ENCODE results near the gene SLITRK5. TPM values are rescaled to one million over a fixed set of nuclear protein-coding genes. Genes with fewer than 3 reads are reported as not detected.

SLITRK5 gene
- total RNA-seq, 2 experiments from 2014 or later, result not detected

- ChIA-PET POLR2A (no interaction called here), CTCF (no interaction called here)
- intact Hi-C loops (cut with micrococcal nuclease), result no loop called here
- peaks cover 32% of the 10 kb centered on the region for H3K27me3 Mint-ChIP-seq
- no peak overlapping the region for H3K4me3 Mint-ChIP-seq
- ATAC-seq, result no peak
- H3K27ac Mint-ChIP-seq, result no peak overlapping the region
- H3K4me1 Mint-ChIP-seq (ENCODE audit: low read depth), result peaks cover 16% of the 10 kb centered on the region
- no peak for TF ChIP-seq CTCF (IDR thresholded peaks at IDR 0.05)
- H3K36me3 Mint-ChIP-seq (ENCODE audit: low read depth), result peaks cover 3% of the 10 kb centered on the region
- H3K9me3 Mint-ChIP-seq, result no peaks in the 10 kb centered on the region
- DNase-seq, result no peak
Observed at GRCh38 chr13:87680298-87680697, 9.1 kb downstream of the SLITRK5 start.

GRCh38 chr13:87684850-87685742, 13.9 kb downstream of the SLITRK5 start:
- no peaks in the 10 kb centered on the region for H3K9me3 Mint-ChIP-seq
- POLR2A ChIA-PET, result no interaction called here

GRCh38 chr13:87696458-87696857, 25.3 kb downstream of the SLITRK5 start:
- no peaks in the 10 kb centered on the region for H3K9me3 Mint-ChIP-seq

More at GRCh38 chr13:87684850-87685742, 13.9 kb downstream of the SLITRK5 start:
- DNase-seq (no peak), ATAC-seq (no peak)
- Mint-ChIP-seq H3K4me3 (no peak overlapping the region), H3K4me1 (ENCODE audit: low read depth) (no peaks in the 10 kb centered on the region), H3K27me3 (no peaks in the 10 kb centered on the region), H3K36me3 (ENCODE audit: low read depth) (no peaks in the 10 kb centered on the region), H3K27ac (no peak overlapping the region)
- CTCF ChIA-PET, result no interaction called here
- intact Hi-C loops (cut with micrococcal nuclease), result no loop called here
- no peak for TF ChIP-seq CTCF (IDR thresholded peaks at IDR 0.05)

GRCh38 chr13:87698268-87698667, 27.1 kb downstream of the SLITRK5 start:
- intact Hi-C loops (cut with micrococcal nuclease), result no loop called here
- TF ChIP-seq CTCF (IDR thresholded peaks at IDR 0.05), result no peak
- ATAC-seq (no peak), DNase-seq (no peak)
- Mint-ChIP-seq H3K9me3 (no peaks in the 10 kb centered on the region), H3K4me3 (no peak overlapping the region), H3K4me1 (ENCODE audit: low read depth) (no peaks in the 10 kb centered on the region), H3K27me3 (no peaks in the 10 kb centered on the region), H3K36me3 (ENCODE audit: low read depth) (no peaks in the 10 kb centered on the region), H3K27ac (no peak overlapping the region)
- ChIA-PET CTCF (no interaction called here), POLR2A (no interaction called here)

More at GRCh38 chr13:87696458-87696857, 25.3 kb downstream of the SLITRK5 start:
- CTCF ChIA-PET, result no interaction called here
- H3K27ac Mint-ChIP-seq, result no peak overlapping the region
- DNase-seq (no peak), ATAC-seq (no peak)
- intact Hi-C loops (cut with micrococcal nuclease), result no loop called here
- no peak overlapping the region for H3K4me3 Mint-ChIP-seq
- no peak for TF ChIP-seq CTCF (IDR thresholded peaks at IDR 0.05)
- H3K36me3 Mint-ChIP-seq (ENCODE audit: low read depth), result no peaks in the 10 kb centered on the region
- POLR2A ChIA-PET, result no interaction called here
- no peaks in the 10 kb centered on the region for H3K27me3 Mint-ChIP-seq
- no peaks in the 10 kb centered on the region for H3K4me1 Mint-ChIP-seq (ENCODE audit: low read depth)

GRCh38 chr13:87709947-87710346, 38.8 kb downstream of the SLITRK5 start:
- Mint-ChIP-seq H3K27ac (no peak overlapping the region), H3K36me3 (ENCODE audit: low read depth) (no peaks in the 10 kb centered on the region), H3K4me1 (ENCODE audit: low read depth) (no peaks in the 10 kb centered on the region), H3K9me3 (no peaks in the 10 kb centered on the region), H3K27me3 (no peaks in the 10 kb centered on the region), H3K4me3 (no peak overlapping the region)
- TF ChIP-seq CTCF (IDR thresholded peaks at IDR 0.05), result no peak
- intact Hi-C loops (cut with micrococcal nuclease), result no loop called here
- ChIA-PET CTCF (no interaction called here), POLR2A (no interaction called here)
- DNase-seq (no peak), ATAC-seq (no peak)

All from activated CD8-positive, alpha-beta T cell treated with anti-CD3 and anti-CD28 coated beads for 36 hours (primary cell).